CD4-positive, alpha-beta memory T cell (primary cell): ENCODE results near the gene VWA2. TPM values are rescaled to one million over a fixed set of nuclear protein-coding genes. Genes with fewer than 3 reads are reported as not detected.

Source experiments
- CTCF ChIA-PET: fragments of 350-600 bp; sonication (Branson Sonifier 250); formaldehyde crosslinking; loops from one replicate; lab custom pipeline; 2021; ENCODE audit warnings: inconsistent platforms; ENCODE audit not compliant: partially characterized antibody; lab: Charles Lee
- POLR2A ChIA-PET: fragments of 350-600 bp; sonication (Branson Sonifier 250); formaldehyde crosslinking; loops from one replicate; lab custom pipeline; 2021; ENCODE audit not compliant: partially characterized antibody; lab: Charles Lee
- DNase-seq, 5 donors: peaks; one replicate each; pipeline versions ENCODE4 v3.0.0 to v3.0.0-alpha.2; 2020 to 2022; ENCODE audit warnings: mixed read lengths in 1 of 5
- H3K27ac ChIP-seq: one replicate; pipeline ENCODE4 v1.7.0; 2013; ENCODE audit warnings: low read depth, low read length
- H3K27me3 ChIP-seq: 2 replicates; pipeline ENCODE4 v1.7.0; 2013; ENCODE audit warnings: mild to moderate bottlenecking, low read length, moderate library complexity; ENCODE audit not compliant: insufficient read depth
- H3K36me3 ChIP-seq: 2 replicates; pipeline ENCODE4 v1.7.0; 2013; ENCODE audit warnings: mild to moderate bottlenecking, low read length, moderate library complexity; ENCODE audit not compliant: insufficient read depth
- H3K4me1 ChIP-seq: 2 replicates; pipeline ENCODE4 v1.7.0; 2013; ENCODE audit warnings: mild to moderate bottlenecking, low read length, moderate library complexity; ENCODE audit not compliant: insufficient read depth
- H3K4me3 ChIP-seq, 2 donors: one replicate each; pipeline ENCODE4 v1.7.0; 2013; ENCODE audit warnings: low read length in 2 of 2, mild to moderate bottlenecking in 1 of 2
- H3K9me3 ChIP-seq, 2 donors: one replicate each; pipeline ENCODE4 v1.7.0; 2013; ENCODE audit warnings: low read length in 2 of 2, control low read depth in 1 of 2; ENCODE audit not compliant: control insufficient read depth in 1 of 2
- H3K27ac Mint-ChIP-seq, 7 donors: one replicate each; pipeline ENCODE4 v1.8.0; 2020 to 2021; ENCODE audit warnings: mixed read lengths in 7 of 7, mild to moderate bottlenecking in 6 of 7, inconsistent platforms in 3 of 7, moderate library complexity in 3 of 7
- H3K27me3 Mint-ChIP-seq, 2 donors: one replicate each; pipeline ENCODE4 v1.8.0; 2020 to 2021; ENCODE audit warnings: mixed read lengths in 2 of 2
- H3K36me3 Mint-ChIP-seq, 2 donors: one replicate each; pipeline ENCODE4 v1.8.0; 2020 to 2021; ENCODE audit warnings: mixed read lengths in 2 of 2, inconsistent platforms in 1 of 2, mild to moderate bottlenecking in 1 of 2
- H3K4me1 Mint-ChIP-seq, 4 donors: one replicate each; pipeline ENCODE4 v1.8.0; 2020 to 2021; ENCODE audit warnings: mixed read lengths in 4 of 4, mild to moderate bottlenecking in 1 of 4
- H3K4me3 Mint-ChIP-seq, 8 donors: one replicate each; pipeline ENCODE4 v1.8.0; 2020 to 2021; ENCODE audit warnings: mixed read lengths in 8 of 8, mild to moderate bottlenecking in 7 of 8, moderate library complexity in 6 of 8, inconsistent platforms in 3 of 8
- H3K9me3 Mint-ChIP-seq, 8 donors: one replicate each; pipeline ENCODE4 v1.8.0; 2020 to 2021; ENCODE audit warnings: mixed read lengths in 8 of 8, mild to moderate bottlenecking in 5 of 8, inconsistent platforms in 3 of 8, moderate library complexity in 1 of 8
- intact Hi-C: fragments of 100-400 bp; cut with micrococcal nuclease; formaldehyde crosslinking; loops from one replicate; pipeline ENCODE4 v1.15.1; 2023
- polyA plus RNA-seq, 2 donors: library from polyadenylated mRNA; unstranded; fragments of 300-500 nt; fragmentation: Illumina TruSeq; gene quantifications; one replicate each; pipeline ENCODE4 v1.2.3, GENCODE V29; 2021
- total RNA-seq, 2 experiments: library from RNA; stranded (reverse); gene quantifications; one replicate each; pipeline ENCODE4 v1.2.3, GENCODE V29; 2021

The VWA2 gene
- total and polyA plus RNA-seq, 4 experiments from 2014 or later, result not detected

DNA sequence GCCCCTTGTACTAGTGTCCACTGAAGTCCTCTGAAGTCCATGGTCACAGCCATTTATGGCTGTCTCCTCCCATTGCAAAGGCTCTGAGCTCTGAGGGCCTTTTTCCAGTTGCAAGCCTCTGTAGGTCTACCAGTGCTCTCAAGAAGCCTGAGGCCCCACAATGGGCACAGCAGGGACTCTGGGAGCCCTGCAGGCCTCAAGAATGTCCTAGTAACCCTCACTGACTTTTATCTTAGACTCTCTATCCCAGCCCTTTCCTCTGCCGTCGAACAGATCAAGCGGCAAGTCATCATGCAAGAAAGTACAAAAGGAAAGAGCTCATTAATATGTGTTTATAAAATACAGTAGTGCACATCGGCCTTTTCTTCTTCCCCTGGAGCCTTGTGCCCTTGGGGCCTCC lies 23.4 kb downstream of the VWA2 start:
- H3K27me3 Mint-ChIP-seq, result peaks cover 2 to 3% of the 10 kb centered on the region in 2 donors
- ChIA-PET CTCF (no interaction called here), POLR2A (no interaction called here)
- intact Hi-C loops, result no loop called here
- Histone ChIP-seq H3K36me3 (no peaks in the 10 kb centered on the region), H3K27me3 (no peaks in the 10 kb centered on the region), H3K4me3 (no peak overlapping the region), H3K9me3 (no peaks in the 10 kb centered on the region), H3K4me1 (no peaks in the 10 kb centered on the region), H3K27ac (no peak overlapping the region)
- DNase-seq, result no peak
- H3K4me3 Mint-ChIP-seq, result no peak overlapping the region
- H3K36me3 Mint-ChIP-seq, result no peaks in the 10 kb centered on the region
- no peak overlapping the region for H3K27ac Mint-ChIP-seq
- H3K9me3 Mint-ChIP-seq, result no peaks in the 10 kb centered on the region
- H3K4me1 Mint-ChIP-seq, result peaks cover 0 to 9% (median 3%) of the 10 kb centered on the region in 4 donors

DNA sequence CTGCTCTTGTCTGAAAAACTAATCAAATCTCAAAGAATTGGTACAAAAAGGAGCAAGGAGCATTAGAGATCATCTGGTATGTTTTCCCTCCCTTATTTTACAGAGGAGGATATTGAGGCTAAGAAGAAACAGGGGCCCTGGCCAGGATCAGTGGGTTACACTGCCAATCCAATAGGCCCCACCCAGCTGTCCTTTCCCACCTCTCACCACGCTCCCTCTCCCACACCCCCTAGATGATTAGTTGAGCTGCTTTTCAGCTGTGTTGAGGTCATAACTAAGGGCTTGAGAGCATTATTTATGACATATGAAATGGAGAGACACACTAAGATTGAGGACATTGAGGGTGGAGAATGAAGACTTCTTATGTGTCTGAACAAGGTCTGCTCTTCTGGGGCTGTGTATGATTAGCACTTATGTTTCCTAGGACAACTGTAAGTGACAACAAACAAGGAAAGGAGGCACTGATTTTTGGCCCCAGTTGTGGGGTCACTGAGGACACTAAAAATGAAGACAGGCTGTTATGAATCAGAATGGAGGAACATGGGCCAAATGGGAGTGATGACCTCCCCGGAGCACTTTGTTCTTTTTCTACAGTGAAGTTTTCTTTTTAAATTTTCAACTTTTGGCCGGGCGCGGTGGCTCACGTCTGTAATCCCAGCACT lies 26.5 kb downstream of the VWA2 start:
- H3K9me3 Mint-ChIP-seq, result no peaks in the 10 kb centered on the region
- no peaks in the 10 kb centered on the region for H3K36me3 Mint-ChIP-seq
- Histone ChIP-seq H3K27ac (no peak overlapping the region), H3K9me3 (no peaks in the 10 kb centered on the region), H3K27me3 (no peaks in the 10 kb centered on the region), H3K4me1 (no peaks in the 10 kb centered on the region), H3K36me3 (no peaks in the 10 kb centered on the region), H3K4me3 (no peak overlapping the region)
- CTCF ChIA-PET, result no interaction called here
- H3K4me1 Mint-ChIP-seq, result peaks cover 0 to 4% (median 0%) of the 10 kb centered on the region in 4 donors
- DNase-seq, result no peak
- H3K27me3 Mint-ChIP-seq, result peaks cover 4 to 5% of the 10 kb centered on the region in 2 donors
- no peak overlapping the region for H3K27ac Mint-ChIP-seq
- no peak overlapping the region for H3K4me3 Mint-ChIP-seq
- intact Hi-C loops, result no loop called here
- POLR2A ChIA-PET, result no interaction called here

DNA sequence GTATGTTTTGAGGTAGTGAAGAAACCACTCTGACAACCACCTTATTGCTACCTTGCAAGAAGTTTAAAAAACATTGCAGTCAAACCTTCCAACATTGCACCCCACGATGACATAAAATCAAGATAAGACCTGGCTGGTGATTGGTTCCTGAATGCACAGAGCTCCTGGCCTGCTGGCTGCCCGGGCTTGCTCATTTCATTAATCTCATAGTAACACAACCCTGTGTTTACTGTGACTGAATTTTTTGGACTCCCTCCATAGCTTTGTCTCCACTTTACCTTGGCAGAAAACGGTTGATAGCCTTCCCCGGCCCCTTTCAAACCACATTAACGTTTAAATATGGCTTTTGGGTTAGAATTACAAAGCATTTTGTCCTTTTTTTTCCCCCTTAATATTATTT lies 27.5 kb downstream of the VWA2 start:
- Mint-ChIP-seq H3K4me3 (no peak overlapping the region), H3K27me3 (peaks cover 4 to 7% of the 10 kb centered on the region in 2 donors), H3K36me3 (no peaks in the 10 kb centered on the region), H3K4me1 (no peaks in the 10 kb centered on the region), H3K27ac (no peak overlapping the region), H3K9me3 (no peaks in the 10 kb centered on the region)
- POLR2A ChIA-PET, result interaction anchor here (0.6 kb wide), 1 partner anchor 63 kb away, joined by 4 read pairs; no protein-coding TSS in a partner anchor
- H3K36me3 ChIP-seq, result no peaks in the 10 kb centered on the region
- no peaks in the 10 kb centered on the region for H3K4me1 ChIP-seq
- no peaks in the 10 kb centered on the region for H3K27me3 ChIP-seq
- intact Hi-C loops, result no loop called here
- no peaks in the 10 kb centered on the region for H3K9me3 ChIP-seq
- DNase-seq, result no peak
- CTCF ChIA-PET, result interaction anchor here (0.6 kb wide), 1 partner anchor 525 kb away, joined by 3 read pairs; no protein-coding TSS in a partner anchor
- H3K4me3 ChIP-seq, result no peak overlapping the region
- no peak overlapping the region for H3K27ac ChIP-seq

DNA sequence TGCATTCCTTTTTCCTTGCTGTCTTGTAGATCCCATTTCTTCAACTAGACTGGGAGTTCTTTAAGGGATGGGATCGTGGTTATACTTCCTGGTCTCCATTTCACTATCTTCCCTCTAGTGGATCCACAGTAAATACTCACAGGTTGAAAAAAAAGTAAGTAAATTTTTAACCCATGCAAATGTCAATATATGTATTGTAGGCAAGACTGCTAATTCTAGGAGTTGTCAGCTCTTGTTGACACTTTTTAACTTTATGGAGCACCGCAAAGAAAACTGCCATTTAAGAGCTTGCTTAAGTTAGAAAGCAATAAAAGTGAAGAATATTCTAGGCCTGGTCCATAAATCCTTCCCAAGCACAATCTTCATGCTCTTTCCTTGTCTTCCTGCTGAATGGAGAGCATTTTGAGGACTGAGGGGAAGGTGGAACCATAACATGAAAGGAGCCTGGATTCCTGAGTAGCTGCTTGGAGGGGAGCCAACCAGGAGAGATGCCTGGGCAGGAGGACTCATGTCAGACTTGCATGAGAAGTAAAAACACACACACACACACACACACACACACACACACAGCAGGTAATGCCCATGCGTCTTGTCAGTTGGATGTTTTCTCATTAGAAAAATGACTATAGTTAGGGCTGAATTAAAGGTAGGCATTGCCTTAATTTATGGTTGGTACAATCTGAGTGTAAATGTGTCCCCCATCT lies 32.2 kb downstream of the VWA2 start:
- no peak overlapping the region for H3K27ac ChIP-seq
- H3K4me3 ChIP-seq, result no peak overlapping the region
- intact Hi-C loops, result no loop called here
- no peaks in the 10 kb centered on the region for H3K27me3 ChIP-seq
- ChIA-PET POLR2A (no interaction called here), CTCF (no interaction called here)
- no peak overlapping the region for H3K4me3 Mint-ChIP-seq
- peaks cover 5 to 11% of the 10 kb centered on the region in 2 donors for H3K27me3 Mint-ChIP-seq
- no peaks in the 10 kb centered on the region for H3K36me3 ChIP-seq
- H3K4me1 ChIP-seq, result no peaks in the 10 kb centered on the region
- no peak for DNase-seq
- H3K9me3 ChIP-seq, result no peaks in the 10 kb centered on the region
- no peaks in the 10 kb centered on the region for H3K4me1 Mint-ChIP-seq
- no peak overlapping the region for H3K27ac Mint-ChIP-seq
- peaks cover 0 to 1% (median 0%) of the 10 kb centered on the region in 8 donors for H3K9me3 Mint-ChIP-seq
- H3K36me3 Mint-ChIP-seq, result no peaks in the 10 kb centered on the region

GRCh38 chr10:114271779-114272167 lies 32.7 kb downstream of the VWA2 start:
- intact Hi-C loops, result no loop called here
- no peaks in the 10 kb centered on the region for H3K4me1 ChIP-seq
- Mint-ChIP-seq H3K27ac (no peak overlapping the region), H3K4me3 (no peak overlapping the region), H3K9me3 (peaks cover 0 to 1% (median 0%) of the 10 kb centered on the region in 8 donors), H3K4me1 (no peaks in the 10 kb centered on the region), H3K27me3 (peaks cover 5 to 11% of the 10 kb centered on the region in 2 donors), H3K36me3 (no peaks in the 10 kb centered on the region)
- H3K36me3 ChIP-seq, result no peaks in the 10 kb centered on the region
- no peaks in the 10 kb centered on the region for H3K9me3 ChIP-seq
- H3K27me3 ChIP-seq, result no peaks in the 10 kb centered on the region
- no peak overlapping the region for H3K27ac ChIP-seq
- POLR2A ChIA-PET, result no interaction called here
- no peak for DNase-seq
- CTCF ChIA-PET, result no interaction called here
- H3K4me3 ChIP-seq, result no peak overlapping the region

DNA sequence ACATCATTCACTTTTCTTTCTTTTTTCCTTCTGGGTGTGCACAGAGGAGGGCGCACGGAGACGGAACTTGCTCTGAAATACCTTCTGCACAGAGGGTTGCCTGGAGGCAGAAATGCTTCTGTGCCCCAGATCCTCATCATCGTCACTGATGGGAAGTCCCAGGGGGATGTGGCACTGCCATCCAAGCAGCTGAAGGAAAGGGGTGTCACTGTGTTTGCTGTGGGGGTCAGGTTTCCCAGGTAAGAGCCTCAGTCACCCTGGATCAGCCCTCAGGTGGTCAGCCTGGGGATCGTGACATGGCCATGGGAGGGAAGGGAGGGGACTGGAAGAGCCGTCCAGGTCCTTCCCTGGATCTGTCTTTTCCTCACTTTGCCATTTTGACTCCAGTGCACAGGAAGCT lies 33.6 kb downstream of the VWA2 start:
- CTCF ChIA-PET, result interaction anchor here (1.1 kb wide), 1 partner anchor 203 kb away, joined by 3 read pairs; no protein-coding TSS in a partner anchor
- intact Hi-C loops, result no loop called here
- H3K4me1 ChIP-seq, result no peaks in the 10 kb centered on the region
- no peaks in the 10 kb centered on the region for H3K36me3 Mint-ChIP-seq
- no peaks in the 10 kb centered on the region for H3K4me1 Mint-ChIP-seq
- H3K27me3 ChIP-seq, result no peaks in the 10 kb centered on the region
- no peak overlapping the region for H3K27ac ChIP-seq
- peaks cover 0 to 3% (median 0%) of the 10 kb centered on the region in 8 donors for H3K9me3 Mint-ChIP-seq
- H3K27me3 Mint-ChIP-seq, result peaks cover 8 to 11% of the 10 kb centered on the region in 2 donors
- DNase-seq, result no peak
- H3K4me3 Mint-ChIP-seq, result no peak overlapping the region
- POLR2A ChIA-PET, result no interaction called here
- no peaks in the 10 kb centered on the region for H3K9me3 ChIP-seq
- H3K4me3 ChIP-seq, result no peak overlapping the region
- no peak overlapping the region for H3K27ac Mint-ChIP-seq
- no peaks in the 10 kb centered on the region for H3K36me3 ChIP-seq

DNA sequence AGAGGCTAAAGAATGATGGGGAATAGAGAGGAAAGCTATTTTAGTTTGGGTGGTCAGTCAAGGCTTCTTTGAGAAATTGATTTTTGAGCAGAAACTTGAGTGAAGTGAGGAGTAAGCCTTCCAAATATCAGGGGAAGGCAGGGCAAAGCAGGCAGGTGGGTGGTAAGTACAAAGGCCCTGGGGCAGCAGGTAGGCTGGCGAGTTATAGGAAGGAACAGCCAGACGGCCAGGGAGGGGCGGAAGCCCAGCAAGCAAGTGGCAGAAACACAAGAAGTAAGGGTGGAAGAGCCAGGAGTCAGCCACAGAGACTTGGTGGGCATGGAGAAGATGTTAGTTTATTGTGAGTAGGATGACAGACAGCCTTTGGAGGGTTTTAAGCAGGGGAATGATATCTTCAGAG lies 34.9 kb downstream of the VWA2 start:
- Histone ChIP-seq H3K4me1 (no peaks in the 10 kb centered on the region), H3K36me3 (no peaks in the 10 kb centered on the region), H3K4me3 (no peak overlapping the region), H3K27me3 (no peaks in the 10 kb centered on the region), H3K9me3 (no peaks in the 10 kb centered on the region), H3K27ac (no peak overlapping the region)
- Mint-ChIP-seq H3K4me1 (no peaks in the 10 kb centered on the region), H3K27ac (no peak overlapping the region), H3K36me3 (no peaks in the 10 kb centered on the region), H3K4me3 (no peak overlapping the region), H3K9me3 (peaks cover 0 to 3% (median 0%) of the 10 kb centered on the region in 8 donors), H3K27me3 (peaks cover 12 to 13% of the 10 kb centered on the region in 2 donors)
- no peak for DNase-seq
- intact Hi-C loops, result no loop called here
- CTCF ChIA-PET, result no interaction called here
- POLR2A ChIA-PET, result no interaction called here
